HG02884 (cell line): ENCODE measurements around the gene FBN1.

ENCODE experiments used
- ATAC-seq: cut with Tn5 transposase; IDR thresholded peaks from one replicate; pipeline ENCODE4 v1.9.1; 2021; ENCODE audit warnings: mild to moderate bottlenecking, moderate library complexity; ENCODE audit not compliant: unreplicated experiment

Gene FBN1

DNA sequence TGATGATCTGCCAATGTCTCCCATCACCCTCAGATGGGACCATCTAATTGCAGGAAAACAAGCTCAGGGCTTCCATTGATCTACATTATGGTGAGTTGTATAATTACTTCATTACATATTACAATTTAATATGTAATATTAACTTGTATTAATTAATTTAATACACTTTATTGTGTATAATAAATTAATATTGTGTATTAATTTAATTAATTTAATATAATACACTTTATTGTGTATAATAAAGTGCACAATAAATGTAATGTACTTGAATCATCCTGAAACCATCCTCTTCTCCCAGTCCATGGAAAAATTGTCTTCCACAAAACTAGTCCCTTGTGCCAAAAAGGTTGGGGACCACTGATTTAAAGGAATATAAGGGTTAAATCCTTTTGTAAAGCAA lies 123.4 kb downstream of the FBN1 start:
- no peak for ATAC-seq

DNA sequence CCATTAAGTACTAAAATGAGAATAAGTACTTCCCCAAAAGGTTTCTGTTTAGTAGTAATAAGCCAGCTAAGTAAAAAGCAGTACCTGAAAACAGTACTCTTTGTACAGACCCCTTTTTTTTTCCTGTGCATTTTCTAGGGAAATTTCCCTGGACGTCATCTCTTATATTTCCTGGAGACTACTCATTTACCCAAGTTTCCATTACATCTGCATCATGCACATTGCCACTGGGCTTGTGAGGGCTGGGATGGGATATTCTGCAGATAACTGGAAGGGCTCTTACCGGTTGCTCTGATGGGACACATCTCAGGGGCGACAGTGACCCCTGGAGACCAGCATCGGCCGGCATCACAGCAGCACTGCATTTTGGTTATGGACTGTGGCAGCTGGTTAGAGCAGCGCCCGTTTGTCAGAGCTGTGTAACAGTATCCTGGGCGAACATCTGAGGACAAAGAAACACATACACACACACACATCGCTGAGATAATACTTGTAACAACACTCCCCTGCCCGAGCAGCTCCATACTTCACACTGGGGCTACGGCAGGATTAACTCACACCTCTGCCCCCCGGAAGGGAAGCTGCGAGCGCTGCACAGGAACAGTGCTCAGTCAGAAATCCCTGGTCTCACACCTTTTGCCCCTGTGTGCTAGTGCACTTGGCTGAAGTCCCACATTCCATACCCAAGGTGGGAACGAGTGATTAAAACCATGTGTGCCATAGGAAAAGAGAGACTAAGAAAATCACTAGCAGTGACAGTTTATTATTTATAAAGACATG lies 124.9 kb downstream of the FBN1 start:
- ATAC-seq = no peak

DNA sequence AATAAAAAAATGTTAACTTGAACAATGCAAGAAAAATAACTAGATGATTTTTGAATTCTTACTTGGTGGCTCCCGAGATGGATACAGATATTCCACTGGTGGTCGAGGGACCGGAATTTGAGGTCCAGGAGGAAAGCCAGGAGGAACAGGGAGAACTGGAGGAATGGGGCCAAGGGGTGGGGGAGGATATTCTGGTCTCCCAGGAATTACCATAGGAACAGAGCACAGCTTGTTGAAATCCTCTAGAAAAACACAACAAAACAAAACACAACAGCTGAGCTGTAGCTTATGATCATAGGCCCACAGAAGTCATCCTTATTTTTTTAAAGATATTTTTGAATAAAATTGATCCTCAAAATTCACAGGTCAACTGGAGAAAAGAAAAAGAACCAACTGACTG lies 129.4 kb downstream of the FBN1 start:
- no peak for ATAC-seq

DNA sequence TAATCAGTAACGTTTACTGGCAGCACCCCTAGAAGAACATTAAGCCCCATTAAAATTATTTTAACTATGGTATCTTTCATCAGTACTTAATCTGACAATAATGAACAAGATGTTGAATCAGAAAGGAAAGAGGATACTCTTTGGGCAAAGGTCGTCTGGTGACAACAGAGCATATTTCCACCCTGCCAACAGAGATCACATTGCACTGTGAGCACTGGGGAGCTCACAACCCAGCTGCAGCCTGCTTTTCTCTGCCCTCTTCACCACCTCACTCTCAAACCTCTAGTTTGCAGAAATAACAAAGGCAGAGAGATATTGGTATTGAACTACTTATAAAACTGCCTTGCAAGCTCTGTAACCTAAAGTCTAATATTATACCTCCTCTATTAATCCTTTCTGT lies 130.0 kb downstream of the FBN1 start:
- ATAC-seq = no peak

DNA sequence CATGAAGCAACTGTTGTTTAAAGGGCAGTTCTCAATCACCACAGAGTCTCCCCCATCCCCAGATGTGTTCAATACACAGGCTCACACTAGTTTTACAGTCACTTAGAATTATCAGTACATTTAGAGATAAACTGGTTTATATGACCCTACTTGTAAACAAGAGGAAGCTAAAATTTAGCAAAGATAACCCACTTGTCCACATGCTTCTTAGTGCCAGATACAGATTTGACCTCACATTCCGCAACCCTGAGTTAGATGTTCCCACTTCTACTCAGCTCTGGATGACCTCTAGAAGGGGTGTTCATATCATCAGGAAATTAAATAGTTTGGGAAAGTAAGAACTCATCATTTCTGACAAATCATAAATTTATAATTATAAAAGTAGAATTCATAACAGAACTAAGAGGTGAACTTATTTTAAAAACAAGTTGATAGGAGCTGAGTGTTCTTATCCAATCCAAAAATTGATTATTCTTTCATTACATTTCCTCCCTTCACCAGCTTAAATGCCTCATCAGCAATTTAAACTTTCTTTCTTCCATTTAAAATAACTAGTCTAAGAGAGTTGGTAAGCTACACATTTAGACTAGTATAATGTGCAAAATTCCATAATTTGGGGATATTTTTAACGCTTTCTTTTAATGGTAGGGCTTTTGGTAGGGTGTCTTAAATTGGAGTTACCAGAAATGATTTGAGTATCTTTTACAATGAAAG lies 131.2 kb downstream of the FBN1 start:
- no peak for ATAC-seq

DNA sequence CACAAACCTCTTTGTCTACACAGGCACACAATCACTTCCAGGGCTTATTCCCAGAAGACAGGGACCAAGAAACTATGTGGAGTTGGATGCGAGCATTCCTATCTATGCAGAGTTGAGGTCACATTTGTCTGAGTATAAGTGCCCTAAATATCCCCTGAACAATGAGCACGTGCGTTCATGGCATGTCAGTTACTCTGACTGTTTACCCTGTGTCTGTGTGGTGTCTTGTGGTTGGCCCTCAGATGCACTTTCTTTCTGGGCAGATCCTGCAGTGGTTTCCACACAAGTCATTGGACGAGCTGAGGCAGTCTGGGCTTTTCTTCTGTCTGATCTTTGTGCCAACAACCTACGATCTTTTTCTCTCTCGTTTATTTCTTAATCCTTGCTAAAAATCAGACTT lies 134.5 kb downstream of the FBN1 start:
- no peak for ATAC-seq

DNA sequence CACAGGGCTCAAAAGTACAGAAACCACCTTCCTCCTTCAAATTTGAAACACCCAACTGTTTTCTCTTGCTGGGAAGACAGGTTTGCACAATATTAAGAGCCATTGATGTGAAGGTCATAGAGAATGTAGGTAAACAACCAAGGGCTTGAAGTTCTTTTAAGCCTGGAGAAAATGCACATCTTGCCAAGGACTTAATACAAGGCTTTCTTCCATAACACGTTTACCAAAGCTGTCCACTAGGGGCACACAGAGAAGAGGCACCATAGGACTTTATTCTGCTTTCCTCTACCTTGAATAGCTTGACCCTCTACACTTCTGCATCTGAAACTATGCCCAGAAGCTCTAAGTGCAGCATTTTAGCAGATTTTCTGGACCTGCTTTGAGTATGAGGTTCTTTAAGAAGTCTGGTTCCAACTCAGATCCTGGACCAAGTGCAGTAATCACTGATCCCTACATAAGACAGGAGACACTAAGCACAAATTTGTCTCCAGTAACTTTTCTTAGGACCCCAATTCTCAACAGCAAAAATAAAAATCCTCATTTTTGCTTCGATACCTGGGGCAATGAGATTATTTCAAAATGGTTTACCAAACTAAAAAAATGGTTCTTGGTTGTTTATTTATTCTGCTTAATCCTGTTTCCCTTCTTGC lies 138.0 kb downstream of the FBN1 start:
- peak; percentile 91 for ATAC-seq

DNA sequence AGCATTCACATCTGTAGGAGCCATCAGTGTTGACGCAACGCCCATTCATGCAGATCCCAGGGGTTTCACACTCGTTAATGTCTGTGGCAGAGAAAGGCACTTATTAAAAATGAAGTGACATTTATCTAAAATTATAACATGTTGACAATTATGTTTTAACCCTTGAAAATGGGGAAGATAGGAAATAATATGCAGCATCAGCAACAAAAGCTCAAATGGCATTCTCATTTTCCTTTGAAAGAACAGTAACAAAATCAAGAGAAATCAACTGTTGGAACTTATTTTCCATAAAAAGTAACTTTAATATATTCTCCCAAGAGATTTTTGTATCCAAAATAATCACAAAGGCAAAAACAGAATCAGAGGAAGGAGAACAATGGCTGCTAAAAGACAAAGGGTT lies 140.4 kb downstream of the FBN1 start:
- no peak for ATAC-seq

DNA sequence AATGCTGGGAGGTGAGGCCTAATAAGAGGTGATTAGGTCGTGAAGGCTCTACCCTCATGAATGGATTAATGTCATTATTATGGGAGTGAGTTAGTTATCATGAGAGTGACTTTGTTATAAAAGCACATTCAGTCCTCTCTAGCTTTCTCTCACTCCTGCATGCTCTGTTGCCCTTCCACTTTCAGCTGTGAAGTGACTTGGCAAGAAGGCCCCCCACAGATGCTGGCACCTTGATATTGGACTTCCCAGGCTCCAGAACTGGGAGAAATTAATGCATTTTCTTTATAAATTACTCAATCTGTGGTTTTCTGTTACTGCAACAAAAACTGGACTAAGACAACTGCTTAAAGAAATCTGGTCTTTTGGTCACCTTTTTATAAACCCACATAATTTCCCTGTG lies 144.3 kb downstream of the FBN1 start:
- ATAC-seq = no peak

DNA sequence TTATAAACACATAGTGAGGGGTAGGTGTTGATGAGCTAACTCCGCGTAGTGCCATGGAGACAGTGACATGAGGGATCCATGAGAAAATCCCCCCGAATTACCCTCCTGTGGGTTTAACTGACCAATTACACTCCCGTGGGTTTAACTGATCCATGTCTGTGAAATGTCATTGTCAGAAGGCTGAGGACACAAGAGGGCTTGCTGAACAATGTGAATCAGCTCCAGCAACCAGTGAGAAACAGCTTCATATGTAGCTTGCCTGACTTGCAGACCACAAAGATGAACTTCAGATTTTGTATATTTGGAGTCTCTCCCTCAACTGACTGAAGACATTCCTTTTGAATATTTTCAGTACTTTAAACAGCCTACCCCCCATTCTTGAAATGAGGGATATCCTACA lies 144.9 kb downstream of the FBN1 start:
- ATAC-seq = no peak

DNA sequence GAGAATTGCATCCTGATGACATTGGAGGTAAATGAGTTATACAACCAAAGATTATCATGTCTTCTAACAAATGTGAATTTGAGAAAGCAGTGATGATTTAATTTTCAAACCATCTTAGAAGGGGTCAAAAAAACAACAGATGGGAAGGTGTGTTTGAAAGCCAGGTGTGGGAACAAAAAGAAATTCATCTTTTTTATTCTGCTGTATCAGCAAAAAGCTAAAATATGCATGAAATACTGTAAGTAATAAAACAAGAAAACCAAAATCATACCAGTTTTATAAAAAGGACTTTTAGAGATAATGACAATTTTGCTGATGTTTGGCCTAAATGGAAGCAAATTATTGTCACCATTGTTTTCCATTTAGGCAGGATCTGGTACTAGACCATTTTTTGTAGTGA lies 145.5 kb downstream of the FBN1 start:
- ATAC-seq = no peak

DNA sequence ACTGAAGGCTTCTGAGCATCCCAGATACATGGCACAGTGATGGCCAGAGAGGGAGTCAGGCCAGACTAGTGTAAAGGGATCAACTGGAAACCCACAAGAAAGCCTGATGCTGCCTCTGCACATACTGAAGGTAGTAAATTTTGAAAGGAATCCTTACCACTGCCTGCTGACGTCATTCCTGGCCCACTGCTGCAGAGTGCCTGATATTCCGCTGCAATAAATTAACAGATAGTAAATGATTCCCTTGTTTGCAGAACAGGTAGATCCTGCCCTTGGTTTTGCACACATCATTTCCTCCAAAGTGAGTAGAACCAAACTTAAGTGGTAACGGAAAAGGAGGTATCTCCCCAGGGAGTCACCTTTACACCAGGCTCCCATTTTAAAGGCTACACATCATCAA lies 146.7 kb downstream of the FBN1 start:
- no peak for ATAC-seq

DNA sequence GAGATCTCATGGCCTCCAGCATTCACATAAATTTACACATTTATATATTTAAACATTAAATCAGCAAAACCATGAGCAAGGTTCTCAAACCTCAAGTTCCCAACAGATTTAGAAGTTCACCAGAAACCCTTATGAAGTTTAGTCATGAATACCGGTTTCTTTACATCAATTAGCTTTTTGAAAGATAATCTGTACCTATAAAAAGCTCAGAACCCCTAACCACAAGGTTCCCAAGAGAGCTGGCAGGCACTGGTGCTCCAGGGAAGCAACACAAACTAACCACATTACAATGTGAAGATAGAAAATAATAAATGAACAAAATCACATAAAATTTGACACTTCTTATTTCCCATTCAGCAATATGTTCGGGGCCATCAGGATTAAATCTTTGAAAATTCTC lies 150.9 kb downstream of the FBN1 start:
- no peak for ATAC-seq

DNA sequence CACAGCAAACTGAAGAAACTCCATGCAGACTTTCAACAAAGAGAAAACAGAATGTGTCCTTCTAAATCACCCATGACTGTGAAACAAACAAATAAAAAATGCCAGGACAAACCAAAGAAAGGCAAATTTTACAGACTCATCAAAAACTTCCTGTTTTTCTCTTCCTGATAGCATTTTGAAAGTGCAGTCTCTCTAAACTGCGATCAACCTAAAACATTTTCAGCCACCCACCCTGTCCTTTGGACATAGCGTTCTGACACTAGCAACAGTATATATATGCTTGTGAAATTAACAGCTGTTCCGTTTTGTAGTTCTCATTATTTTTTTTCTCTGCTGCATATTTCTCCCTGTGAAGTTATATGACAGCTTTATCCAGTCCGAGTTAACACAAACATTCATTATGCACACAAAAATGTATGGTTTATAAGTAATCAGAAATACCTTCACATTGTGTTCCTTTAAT lies 151.7 kb downstream of the FBN1 start:
- no peak for ATAC-seq

DNA sequence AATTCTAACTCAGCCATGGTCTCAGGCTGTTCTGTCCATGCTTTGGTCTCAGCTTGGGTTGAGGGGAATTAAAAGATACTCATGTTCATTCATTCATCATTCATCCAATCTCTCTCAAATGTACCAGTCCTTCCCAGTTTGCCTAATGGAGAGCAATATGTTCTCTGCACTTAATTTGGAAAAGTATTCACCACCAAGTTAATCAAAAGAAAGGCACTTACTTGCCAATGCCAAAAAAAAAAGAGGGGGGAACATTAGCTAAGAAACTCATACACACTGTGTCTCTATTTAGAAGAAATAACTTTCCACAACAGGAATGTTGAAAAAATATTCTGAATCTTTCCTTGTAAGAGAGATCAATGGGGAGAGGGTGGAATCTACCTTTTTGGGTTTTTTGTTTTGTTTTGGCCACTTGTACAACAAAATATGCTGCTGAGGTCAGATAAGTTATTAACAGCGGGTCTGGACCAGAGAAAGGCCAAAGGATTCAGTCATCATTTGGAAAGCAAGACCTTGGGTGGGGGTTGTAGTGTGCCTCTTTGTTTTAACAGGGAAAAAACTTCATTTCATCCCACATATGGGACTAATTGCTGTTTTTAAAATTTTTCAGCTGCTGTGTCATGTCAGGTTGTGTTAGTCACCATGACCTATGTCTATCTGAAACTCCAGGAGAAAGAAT lies 152.3 kb downstream of the FBN1 start:
- ATAC-seq = no peak

DNA sequence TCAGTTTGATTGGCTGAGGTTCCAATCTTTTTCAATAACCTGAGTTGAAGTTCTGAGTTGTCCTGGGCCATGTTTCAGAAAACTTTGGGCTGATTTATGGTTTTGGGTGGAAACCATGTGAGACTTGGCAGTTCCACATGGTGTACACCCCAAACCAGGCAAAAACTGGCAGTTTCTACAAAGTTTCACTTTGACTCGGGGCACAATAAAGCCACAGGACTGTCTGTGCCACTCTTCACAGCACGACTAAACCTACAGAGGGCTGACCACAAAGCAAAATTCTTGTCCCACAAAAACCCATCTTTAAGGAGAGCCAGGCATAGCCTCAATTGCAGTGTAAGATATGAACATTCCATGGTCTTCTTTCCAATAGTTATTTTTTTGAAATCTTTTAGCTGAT lies 159.3 kb downstream of the FBN1 start:
- ATAC-seq = no peak

DNA sequence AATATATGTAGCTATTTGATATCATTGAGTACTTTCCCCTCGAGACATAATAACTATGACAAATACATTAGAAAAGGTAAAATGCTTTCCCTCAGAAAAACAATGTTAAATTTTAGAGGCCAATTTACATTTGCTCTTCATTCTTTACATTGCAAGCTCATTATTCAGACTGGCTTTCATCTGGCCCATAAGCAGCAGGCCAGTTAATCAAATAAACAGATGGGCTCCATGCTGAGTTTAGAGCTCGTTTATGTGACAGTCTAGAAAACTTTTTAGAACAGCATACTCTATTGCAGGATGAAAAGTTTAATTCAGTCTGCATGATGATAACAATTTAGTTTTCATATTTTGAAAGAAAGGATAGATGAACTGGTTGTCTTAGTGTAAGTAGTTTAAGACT lies 163.7 kb downstream of the FBN1 start:
- ATAC-seq = no peak

DNA sequence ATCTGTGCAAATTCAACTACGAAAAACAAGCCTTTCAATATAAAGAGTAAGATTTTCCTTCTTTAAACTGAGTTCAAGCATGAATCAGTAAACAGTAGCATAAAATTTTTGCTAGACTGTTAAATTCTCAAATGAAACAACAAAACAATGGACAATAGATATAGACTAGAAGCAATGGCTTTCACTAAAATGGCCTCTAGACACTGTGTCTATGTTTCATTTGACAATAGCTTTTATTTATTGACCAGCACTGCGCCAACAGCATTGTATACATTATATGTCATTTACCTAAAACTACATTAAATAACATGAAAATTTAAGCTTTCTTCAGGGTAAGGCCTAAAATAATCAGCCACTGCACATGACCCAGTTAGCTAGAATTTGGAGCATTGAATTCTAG lies 165.8 kb downstream of the FBN1 start:
- ATAC-seq = no peak

DNA sequence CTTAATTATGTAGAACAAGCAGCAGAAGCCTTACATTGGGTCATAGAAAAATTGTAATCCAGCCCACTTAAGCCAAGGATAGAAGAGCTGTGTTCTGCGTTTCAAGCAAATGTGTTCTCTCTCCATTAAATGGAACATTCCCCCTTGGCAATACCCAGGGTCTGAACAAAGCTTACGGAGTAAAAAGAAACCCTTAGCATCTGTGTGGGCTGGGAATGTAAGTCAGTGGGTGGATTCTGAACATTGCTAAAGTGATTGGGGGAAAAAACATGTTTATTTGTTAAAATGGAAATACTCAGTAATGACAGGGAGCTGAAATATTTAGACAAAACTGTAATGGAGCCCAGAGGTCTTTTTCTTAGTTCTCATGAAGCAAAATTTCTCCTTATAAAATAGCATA lies 166.9 kb downstream of the FBN1 start:
- ATAC-seq = no peak

DNA sequence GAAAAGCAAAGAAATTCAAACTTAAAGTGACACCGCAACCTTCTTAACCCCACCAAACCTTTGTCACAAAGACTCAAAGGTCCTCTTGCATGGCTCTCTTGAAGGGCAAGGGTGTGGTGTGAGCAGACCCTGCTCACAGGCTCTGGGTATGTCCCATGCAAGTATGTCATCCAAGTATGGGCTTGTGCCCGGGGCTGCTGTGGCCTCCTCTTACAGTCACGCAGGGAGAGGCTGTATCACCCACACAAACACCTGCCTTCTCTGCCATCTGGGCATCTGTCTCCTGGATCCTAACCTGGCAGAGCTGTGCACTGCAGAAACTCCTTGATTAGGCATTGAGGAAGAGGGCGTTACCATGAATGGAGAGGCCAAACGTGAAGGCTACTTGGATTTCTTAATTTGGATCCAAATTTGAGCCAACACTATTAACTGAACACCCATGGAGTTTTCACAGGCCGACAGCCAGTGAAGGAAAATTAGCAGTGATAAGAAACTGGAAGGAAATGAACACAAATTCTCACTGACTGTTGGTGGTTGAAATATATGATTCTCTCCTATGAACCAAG lies 167.6 kb downstream of the FBN1 start:
- no peak for ATAC-seq
